Dermis blood vessel endothelial cell (primary cell): ENCODE data around the gene HECTD4. TPM values are rescaled to one million over a fixed set of nuclear protein-coding genes. Genes with fewer than 3 reads are reported as not detected.
"Not testable (repeated sequence)": the region's sequence is repeated elsewhere in the genome, so short reads cannot be mapped to it uniquely, and the experiment has no call there.

Experiments used
- DNase-seq: peaks from one replicate; pipeline ENCODE4 v3.0.0; 2010
- total RNA-seq: library from RNA; depleted of rRNA; stranded (reverse); fragments of >200 nt; gene quantifications from 2 replicates; pipeline ENCODE4 v1.2.3, GENCODE V29; 2014

Gene HECTD4
- total RNA-seq, 1 donor from 2014 or later = 23.1 TPM

DNA sequence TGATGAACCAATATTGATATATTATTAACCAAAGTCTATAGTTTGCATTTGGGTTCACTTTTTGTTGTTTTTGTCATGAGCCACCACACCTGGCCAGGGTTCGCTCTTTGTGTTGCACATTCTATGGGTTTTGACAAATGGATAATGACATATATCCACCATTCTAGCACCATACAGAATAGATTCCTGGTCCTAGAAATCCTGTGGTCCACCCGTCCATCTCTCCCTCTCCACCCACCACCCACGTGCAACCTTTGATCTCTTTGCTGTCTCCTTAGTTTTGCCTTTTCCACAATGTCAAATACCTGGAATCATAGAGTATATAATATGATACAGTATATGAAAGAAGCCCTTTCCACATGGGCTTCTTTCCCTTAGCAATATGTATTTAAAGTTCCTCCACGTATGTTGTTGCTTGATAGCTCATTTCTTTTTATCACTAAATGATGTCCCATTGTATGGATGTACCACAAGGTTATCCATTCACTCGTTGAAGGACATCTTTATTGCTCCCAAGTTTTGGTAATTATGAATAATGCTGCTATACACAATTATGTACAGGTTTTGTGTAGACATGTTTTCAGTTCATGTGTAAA lies 19.8 kb upstream of the HECTD4 start:
- DNase-seq = no peak

DNA sequence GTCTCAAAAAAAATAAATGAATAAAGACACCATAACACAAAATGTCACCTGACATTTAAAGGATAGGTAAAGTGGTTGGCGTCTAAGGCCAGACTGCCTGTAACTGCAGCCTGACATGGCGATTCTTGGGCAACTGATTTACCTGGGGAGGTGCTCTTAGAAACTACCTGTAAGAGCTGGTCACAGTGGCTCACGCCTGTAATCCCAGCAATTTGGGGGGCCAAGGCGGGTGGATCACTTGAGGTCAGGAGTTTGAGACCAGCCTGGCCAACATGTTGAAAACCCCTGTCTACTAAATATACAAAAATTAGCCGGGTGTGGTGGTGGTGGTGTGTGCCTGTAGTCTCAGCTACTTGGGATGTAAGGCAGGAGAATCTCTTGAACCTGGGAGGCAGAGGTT lies 18.8 kb upstream of the HECTD4 start:
- no peak for DNase-seq

DNA sequence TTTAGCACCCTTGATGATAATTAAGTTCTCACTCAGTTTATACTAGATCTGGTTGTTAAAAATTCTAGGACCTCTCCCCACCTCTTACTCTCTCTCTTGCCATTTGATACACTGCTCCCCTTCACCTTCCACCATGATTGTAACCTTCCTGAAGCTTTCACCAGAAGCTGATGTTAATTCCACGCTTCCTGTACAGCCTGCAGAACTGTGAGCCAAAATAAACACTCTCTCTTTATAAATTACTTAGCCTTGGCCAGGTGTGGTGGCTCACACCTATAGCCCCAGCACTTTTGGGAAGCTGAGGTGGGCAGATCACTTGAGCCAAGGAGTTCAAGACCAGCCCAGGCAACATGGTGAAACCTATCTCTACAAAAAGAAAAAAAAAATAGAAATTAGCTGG lies 11.1 kb upstream of the HECTD4 start:
- DNase-seq = no peak

DNA sequence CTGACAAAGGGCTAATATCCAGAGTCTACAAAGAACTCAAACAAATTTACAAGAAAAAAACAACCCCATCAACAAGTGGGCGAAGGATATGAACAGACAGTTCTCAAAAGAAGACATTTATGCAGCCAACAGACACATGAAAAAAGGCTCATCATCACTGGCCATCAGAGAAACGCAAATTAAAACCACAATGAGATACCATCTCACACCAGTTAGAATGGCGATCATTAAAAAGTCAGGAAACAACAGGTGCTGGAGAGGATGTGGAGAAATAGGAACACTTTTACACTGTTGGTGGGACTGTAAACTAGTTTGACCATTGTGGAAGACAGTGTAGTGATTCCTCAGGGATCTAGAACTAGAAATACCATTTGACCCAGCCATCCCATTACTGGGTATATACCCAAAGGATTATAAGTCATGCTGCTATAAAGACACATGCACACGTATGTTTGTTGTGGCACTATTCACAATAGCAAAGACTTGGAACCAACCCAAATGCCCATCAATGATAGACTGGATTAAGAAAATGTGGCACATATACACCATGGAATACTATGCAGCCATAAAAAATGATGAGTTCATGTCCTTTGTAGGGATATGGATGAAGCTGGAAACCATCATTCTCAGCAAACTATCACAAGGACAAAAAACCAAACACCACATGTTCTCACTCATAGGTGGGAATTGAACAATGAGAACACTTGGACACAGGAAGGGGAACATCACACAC lies 7.9 kb upstream of the HECTD4 start:
- DNase-seq = not testable (repeated sequence)

DNA sequence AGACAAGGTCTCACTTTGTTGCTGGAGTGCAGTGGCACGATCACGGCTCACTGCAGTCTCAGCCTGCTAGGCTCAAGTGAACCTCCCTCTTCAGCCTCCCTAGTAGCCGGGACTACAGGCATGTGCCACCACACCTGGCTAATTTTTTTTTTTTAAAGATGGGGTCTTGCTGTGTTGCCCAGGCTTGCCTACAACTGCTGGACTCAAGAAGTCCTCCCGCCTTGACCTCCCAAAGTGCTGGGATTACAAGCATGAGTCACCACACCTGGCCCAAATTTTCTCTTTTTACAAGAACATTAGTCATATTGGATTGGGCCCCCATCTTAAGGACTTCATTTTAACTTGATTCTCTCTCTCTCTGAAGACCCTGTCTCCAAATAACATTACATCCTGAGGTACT lies 7.0 kb upstream of the HECTD4 start:
- no peak for DNase-seq

DNA sequence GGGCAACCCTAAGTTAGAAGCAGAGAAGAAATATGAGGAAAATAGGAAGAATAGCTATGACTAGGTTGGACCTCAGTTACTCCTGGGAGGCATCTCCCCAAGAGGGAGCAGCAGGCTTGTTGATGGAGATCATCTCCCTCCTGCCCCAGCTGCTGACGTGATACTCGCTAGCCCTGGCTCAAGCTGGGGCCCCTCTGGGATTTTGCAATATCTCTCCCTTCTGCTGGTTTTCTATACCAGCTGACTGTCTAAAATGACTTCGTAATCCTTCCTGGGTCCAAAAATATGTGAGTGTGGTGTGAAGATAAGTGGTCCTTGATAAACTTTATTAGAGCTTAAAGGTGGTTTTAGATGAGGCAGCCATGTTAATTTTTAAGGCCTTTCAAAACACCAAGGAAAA lies 4.5 kb upstream of the HECTD4 start:
- no peak for DNase-seq

GRCh38 chr12:112382866-112383265 lies 635 bp upstream of the HECTD4 start:
- no peak for DNase-seq

DNA sequence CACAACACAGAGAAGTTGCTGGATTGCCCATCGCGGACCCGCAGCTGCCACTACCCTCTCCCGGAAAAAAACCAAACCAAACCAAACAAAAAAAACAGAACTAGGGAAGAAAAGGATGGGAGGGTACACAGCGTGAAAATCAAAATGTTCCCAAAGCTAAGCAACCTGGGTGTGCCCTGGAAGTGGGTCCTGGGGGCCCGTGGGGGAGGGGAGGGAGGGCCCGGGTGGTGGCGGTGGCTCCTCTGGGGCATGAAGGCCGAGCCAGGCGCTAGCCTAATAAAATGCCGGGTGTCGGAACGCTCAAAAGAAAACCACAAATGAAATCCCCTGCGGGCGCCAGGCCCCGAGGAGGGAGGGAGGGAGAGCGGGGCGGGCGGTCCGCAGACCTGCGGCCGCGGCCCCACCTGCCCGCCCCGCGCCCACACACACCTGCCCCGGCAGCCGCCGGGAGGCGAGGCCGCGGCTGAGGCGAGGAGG lies 787 bp downstream of the HECTD4 start:
- DNase-seq = peak; percentile 13

GRCh38 chr12:112380663-112381405 lies 1.4 kb downstream of the HECTD4 start:
- DNase-seq = peak; percentile 14

DNA sequence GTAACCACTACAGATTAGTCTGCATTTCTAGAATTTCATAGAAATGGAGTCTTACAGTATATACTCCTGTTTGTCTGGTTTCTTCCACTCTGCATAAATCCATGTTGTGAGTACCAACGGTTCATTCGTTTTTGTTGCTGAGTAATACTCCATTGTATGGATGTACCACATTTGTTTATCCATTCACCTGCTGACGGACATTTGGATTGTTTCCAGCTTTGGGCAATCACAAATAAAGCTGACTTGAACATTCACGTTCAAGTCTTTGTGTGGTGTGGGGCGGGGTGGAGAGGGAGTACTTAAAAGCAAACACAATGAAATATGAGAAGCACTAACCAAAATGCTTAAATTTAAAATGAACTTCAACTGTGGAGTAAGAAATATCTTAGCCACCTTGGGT lies 7.1 kb downstream of the HECTD4 start:
- DNase-seq = no peak

DNA sequence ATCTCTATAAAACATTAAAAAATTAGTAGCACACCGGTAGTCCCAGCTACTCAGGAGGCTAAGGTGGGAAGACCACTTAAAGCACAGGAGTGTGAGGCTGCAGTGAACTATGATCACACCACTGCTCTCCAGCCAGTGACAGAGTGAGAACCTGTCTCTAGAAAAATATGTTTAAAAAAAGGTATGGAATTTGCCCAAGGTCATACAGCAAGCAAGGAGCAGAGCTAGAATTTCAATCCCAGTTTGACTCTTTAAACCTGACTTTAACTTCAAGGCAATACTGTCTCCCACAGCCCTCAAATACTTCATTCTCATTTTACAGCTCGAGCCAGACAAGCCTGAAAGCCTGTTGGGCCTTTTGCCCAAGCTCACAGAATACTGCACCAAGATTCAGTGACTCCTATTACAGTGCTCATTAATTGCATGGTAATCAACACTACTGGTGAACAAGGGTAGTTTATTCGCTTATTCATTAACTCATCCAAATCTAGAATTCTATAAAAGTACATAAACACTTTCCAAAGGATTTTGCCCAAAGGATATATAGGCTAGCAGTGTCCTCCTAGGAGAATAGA lies 8.0 kb downstream of the HECTD4 start:
- DNase-seq = no peak

DNA sequence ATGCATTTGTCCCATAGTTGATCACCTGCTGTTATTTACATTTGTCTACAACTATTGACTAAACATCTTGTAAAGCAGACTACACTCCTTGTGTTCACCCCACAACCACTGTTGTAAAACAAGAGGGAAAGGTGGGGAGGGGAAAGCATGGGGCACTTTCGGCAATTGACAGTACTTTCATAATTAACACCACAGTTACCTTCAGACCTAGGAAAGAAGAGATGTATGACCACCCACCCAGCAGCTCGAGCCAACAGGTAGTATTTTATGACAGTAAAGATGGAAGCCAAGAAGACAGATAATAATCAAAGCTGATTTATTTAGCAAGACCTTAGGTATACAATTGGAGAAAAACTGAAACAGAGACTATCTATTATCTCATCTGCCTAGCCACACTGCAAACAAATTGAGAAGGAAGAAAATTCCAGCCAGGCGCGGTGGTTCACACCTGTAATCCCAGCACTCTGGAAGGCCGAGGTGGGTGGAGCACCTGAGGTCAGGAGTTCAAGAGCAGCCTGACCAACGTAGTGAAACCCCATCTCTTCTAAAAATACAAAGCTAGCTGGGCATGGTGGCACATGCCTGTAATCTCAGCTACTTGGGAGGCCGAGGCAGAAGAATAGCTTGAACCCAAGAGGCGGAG lies 11.2 kb downstream of the HECTD4 start:
- no peak for DNase-seq

GRCh38 chr12:112370199-112370598 lies 12.0 kb downstream of the HECTD4 start:
- no peak for DNase-seq

GRCh38 chr12:112368856-112369255 lies 13.4 kb downstream of the HECTD4 start:
- no peak for DNase-seq

DNA sequence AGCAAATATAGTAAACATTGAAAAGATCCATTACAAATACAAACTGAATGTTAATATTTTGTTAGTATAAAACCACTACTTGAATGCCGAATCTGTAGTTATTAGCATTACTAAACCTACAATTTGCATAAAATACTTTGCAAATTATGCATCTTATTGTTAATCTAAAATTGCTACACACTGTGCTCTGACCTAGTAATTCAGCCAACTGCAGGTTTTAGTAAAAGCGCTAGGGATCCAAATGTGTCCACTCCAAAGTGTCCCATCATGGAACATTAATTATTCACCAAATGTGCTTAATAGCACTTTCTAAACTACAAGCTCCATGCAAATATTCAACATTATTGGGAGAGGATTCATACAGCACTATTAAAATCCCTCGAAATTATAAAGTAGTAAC lies 14.3 kb downstream of the HECTD4 start:
- DNase-seq = no peak

DNA sequence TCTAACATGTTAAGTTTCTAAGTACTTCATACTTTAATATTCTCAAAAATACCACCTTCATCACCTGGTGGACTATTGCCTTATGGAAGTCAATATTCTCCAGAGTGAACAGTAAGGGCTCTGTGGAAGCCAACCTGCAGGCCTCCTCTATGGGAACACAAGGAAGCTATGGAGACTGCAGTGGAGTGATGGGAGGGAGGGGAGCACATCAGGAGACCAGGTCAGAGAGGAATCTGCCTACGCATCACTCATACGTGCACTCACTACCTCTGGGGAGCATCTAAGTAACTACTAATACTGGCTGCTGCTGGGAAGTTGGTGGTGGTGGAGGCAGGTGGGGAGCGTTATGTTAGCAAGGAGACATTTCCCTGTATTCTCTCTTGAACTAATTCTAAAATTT lies 19.9 kb downstream of the HECTD4 start:
- no peak for DNase-seq

DNA sequence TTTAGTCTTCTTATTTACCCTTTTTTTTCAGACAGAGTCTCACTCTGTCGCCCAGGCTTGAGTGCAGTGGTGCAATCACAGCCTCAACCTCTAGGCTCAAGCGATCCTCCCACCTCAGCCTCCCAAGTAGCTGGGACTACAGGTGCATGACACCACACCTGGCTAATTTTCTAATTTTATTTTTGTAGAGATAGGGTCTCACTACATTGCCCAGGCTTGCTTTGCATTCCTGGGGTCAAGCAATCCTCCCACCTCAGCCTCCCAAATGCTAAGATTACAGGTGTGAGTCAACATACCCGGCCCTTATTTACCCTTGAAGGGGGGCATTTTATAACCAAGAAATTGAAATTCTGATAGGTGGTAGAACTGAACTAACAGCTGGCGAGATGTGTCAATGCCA lies 21.0 kb downstream of the HECTD4 start:
- DNase-seq = no peak

DNA sequence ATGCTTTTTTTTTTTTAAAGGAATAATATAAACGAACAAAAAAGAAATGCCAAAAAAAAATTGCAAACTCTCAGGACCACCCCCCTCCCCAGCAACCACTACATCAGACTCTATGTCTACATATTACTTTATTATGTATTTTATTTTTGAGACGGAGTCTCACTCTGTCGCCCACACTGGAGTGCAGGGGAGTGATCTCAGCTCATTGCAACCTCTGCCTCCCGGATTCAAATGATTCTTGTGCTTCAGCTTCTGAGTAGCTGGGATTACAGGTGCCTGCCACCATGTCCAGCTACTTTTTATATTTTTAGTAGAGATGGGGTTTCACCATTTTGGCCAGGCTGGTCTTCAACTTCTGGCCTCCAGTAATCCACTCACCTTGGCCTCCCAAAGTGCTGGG lies 22.9 kb downstream of the HECTD4 start:
- no peak for DNase-seq

DNA sequence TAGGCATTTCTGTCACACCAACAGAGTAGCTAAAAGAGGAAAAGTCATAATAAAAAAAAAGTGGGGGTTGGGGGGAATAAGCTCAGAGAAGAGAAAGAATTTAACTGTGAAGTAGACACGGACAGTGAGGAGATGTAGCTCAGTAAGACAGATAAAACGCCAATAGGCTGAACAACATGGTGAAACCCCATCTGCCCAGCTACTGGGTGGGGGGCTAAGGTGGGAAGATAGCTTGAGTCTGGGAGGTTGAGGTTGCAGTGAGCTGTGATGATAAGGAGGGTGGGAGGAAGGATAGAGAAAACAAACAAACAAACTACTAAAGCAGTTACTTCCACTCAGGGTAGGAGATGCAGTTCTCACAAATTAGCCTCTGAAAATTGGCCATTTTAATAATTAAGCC lies 25.0 kb downstream of the HECTD4 start:
- no peak for DNase-seq

GRCh38 chr12:112354399-112354798 lies 27.8 kb downstream of the HECTD4 start:
- no peak for DNase-seq

DNA sequence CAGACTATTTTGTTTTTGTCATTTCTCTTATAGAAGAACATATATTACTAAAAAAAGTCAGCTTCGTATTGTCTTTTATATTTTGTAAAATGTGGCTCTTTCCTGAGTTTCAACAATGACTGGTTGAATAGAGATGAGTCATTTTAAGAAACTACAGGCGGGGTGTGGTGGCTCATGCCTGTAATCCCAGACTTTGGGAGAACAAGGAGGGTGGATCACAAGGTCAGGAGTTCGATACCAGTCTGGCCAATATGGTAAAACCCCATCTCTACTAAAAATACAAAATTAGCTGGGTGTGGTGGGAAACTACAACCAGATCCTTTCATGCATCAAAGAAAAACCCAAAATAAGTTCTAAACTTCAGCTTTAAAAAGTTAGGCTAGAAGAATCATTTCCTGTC lies 28.8 kb downstream of the HECTD4 start:
- DNase-seq = peak; percentile 39

DNA sequence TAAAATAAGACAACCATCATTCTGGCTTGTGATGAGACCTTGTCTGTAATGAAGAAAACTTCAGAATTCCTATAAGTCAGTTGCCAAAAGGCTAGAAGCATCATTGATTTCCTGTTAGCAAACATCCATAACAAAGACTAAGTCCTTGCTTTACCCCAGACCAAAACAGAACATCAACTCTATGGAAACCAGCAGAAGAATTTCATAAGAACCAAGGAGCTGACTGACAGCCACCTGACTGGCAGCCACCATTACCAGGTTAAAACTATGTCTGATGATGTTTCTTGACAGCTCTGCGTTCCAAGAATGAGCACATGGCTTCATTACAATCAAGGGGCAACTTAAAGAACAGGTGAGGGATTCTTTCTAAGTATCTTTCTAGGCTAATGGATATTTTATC lies 29.3 kb downstream of the HECTD4 start:
- DNase-seq = peak; percentile 32
